Ovary (tissue), 9 donors: Measurements from ENCODE around the gene KANSL1L. TPM values are rescaled to one million over a fixed set of nuclear protein-coding genes. Genes with fewer than 3 reads are reported as not detected.

Experiments
- DNase-seq, 5 donors: peaks; one replicate each; pipeline ENCODE4 v3.0.0-alpha.2; 2019 to 2020
- H3K27ac ChIP-seq, 2 donors: fragments of 200-600 bp; one replicate each; pipeline versions ENCODE4 v1.5.1 to v1.8.0; 2019 to 2022
- H3K27me3 ChIP-seq: fragments of 200-600 bp; one replicate; pipeline ENCODE4 v1.8.0; 2022
- H3K36me3 ChIP-seq: fragments of 200-600 bp; sonication (generic); one replicate; pipeline ENCODE4 v1.5.1; 2019
- H3K4me1 ChIP-seq: one replicate; pipeline ENCODE4 v1.8.1; 2013; ENCODE audit warnings: mild to moderate bottlenecking, moderate library complexity; ENCODE audit not compliant: insufficient read depth
- H3K4me3 ChIP-seq: fragments of 200-600 bp; sonication (generic); one replicate; pipeline ENCODE4 v1.5.1; 2017
- H3K9me3 ChIP-seq, 2 donors: fragments of 200-600 bp in 1 of 2; sonication (generic) in 1 of 2; one replicate each; pipeline versions ENCODE4 v1.5.1 to v1.8.1; 2013 to 2019; ENCODE audit warnings: mild to moderate bottlenecking in 1 of 2, moderate library complexity in 1 of 2
- EP300 ChIP-seq: sonication (generic); formaldehyde crosslinking; IDR thresholded peaks from one replicate; pipeline ENCODE4 v1.6.1; 2017; ENCODE audit warnings: antibody characterized with exemption
- POLR2A ChIP-seq: fragments of 450-650 bp; IDR thresholded peaks from one replicate; pipeline ENCODE4 v1.6.1; 2017; ENCODE audit warnings: antibody characterized with exemption, mild to moderate bottlenecking, moderate library complexity
- WGBS, 3 donors: extraction: QIAGEN DNeasy Blood & Tissue Kit in 1 of 3; methylation state at CpG; one replicate each; pipeline versions ENCODE4 v1.1.5 to v1.1.7; 2013 to 2017; 5-methylcytosine and 5-hydroxymethylcytosine counted together
- intact Hi-C, 4 donors: fragments of 100-400 bp; cut with DNase I; formaldehyde crosslinking; loops; one replicate each; pipeline versions ENCODE4 v1.11.0 to v1.15.1; 2022 to 2023
- polyA plus RNA-seq, 2 donors: library from polyadenylated mRNA; stranded (reverse); fragments of 200-250 nt in 1 of 2; fragments of 350-450 nt in 1 of 2; fragmentation: Illumina TruSeq in 1 of 2; extraction: RNeasy Lipid Tissue Mini Kit (QIAGEN cat#74804) in 1 of 2; gene quantifications; one replicate each; pipeline ENCODE4 v1.2.3, GENCODE V29; 2013 to 2014
- total RNA-seq, 7 donors: library from RNA; depleted of rRNA in 2 of 7; stranded (reverse); fragments of >200 nt in 2 of 7; fragmentation: NEBNext Ultra II Directional in 3 of 7; extraction: Animal tissue kit (Norgen Biotek cat#: 25700) in 3 of 7; gene quantifications; one replicate each; pipeline versions ENCODE4 v1.1.0 to v1.2.4, GENCODE V29; 2016 to 2023
- TF ChIP-seq, protein P1 (sequence below), 3 donors: fragments of 450-650 bp in 2 of 3; fragments of 200-600 bp in 1 of 3; IDR thresholded peaks; one replicate each; pipeline versions ENCODE4 v1.5.1 to v1.8.0; 2016 to 2022; ENCODE audit warnings: antibody characterized with exemption in 3 of 3, mild to moderate bottlenecking in 1 of 3
- donor health status: DM: no; HTN: no; CAD: no; lungs with moderate emphysema.
- donor health status: DM: no; HTN: no; CAD: no.
- donor health status: Bipolar disorder and iron deficiency.
- donor health status: DM: yes; HTN: yes; CAD: no.
- donor health status: DM: no; HTN: no; CAD: no.
- donor health status: DM: yes; HTN: yes; CAD: no.

Gene KANSL1L
- total and polyA plus RNA-seq, 9 donors = 20.5 to 47.1 (median 36.1) TPM

DNA sequence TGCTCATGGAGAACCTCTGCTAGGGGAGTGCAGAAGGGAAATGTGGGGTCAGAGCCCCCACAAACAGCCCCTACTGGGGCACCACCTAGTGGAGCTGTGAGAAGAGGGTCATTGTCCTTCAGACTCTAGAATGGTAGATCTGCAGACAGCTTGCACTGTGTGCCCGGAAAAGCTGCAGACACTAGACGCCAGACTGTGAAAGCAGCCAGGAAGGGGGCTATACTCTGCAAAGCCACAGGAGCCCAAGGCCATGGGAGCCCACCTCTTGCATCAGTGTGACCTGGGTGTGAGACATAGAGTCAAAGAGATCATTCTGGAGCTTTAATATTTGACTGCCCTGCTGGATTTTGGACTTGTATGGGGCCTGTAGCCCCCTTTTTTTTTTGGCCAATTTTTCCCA lies 107.9 kb downstream of the KANSL1L start:
- Histone ChIP-seq H3K36me3 (no peaks in the 10 kb centered on the region), H3K4me1 (no peaks in the 10 kb centered on the region), H3K27me3 (no peaks in the 10 kb centered on the region), H3K9me3 (no peaks in the 10 kb centered on the region), H3K4me3 (no peak overlapping the region), H3K27ac (no peak overlapping the region)
- no peak for DNase-seq
- 96 to 97% (median 97%) methylated on average over 2 of the region's 2 CpGs for WGBS, 3 donors
- intact Hi-C loops = no loop called here
- TF ChIP-seq EP300 (no peak), POLR2A (no peak)
- TF ChIP-seq, protein P1, sequence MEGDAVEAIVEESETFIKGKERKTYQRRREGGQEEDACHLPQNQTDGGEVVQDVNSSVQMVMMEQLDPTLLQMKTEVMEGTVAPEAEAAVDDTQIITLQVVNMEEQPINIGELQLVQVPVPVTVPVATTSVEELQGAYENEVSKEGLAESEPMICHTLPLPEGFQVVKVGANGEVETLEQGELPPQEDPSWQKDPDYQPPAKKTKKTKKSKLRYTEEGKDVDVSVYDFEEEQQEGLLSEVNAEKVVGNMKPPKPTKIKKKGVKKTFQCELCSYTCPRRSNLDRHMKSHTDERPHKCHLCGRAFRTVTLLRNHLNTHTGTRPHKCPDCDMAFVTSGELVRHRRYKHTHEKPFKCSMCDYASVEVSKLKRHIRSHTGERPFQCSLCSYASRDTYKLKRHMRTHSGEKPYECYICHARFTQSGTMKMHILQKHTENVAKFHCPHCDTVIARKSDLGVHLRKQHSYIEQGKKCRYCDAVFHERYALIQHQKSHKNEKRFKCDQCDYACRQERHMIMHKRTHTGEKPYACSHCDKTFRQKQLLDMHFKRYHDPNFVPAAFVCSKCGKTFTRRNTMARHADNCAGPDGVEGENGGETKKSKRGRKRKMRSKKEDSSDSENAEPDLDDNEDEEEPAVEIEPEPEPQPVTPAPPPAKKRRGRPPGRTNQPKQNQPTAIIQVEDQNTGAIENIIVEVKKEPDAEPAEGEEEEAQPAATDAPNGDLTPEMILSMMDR (IDR thresholded peaks at IDR 0.05) = no peak

DNA sequence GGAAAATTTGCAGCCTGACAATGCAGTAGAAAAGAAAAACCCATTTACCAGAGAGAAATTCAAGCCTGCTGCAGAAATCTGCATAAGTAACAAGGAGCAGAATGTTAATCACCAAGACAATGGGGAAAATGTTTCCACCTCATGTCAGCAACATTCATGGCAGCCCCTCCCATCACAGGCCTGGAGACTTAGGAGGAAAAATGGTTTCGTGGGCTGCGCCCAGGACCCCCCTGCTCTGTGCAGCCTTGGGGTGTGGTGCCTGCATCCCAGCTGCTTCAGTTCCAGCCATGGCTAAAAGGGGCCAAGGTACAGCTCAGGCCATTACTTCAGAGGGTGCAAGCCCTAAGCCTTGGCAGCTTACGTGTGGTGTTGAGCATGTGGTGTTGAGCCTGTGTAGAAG lies 115.4 kb downstream of the KANSL1L start:
- intact Hi-C loops = no loop called here
- Histone ChIP-seq H3K27me3 (no peaks in the 10 kb centered on the region), H3K4me3 (no peak overlapping the region), H3K27ac (no peak overlapping the region), H3K36me3 (no peaks in the 10 kb centered on the region), H3K9me3 (peaks cover 0 to 12% of the 10 kb centered on the region in 2 donors), H3K4me1 (no peaks in the 10 kb centered on the region)
- TF ChIP-seq EP300 = no peak
- no peak for TF ChIP-seq POLR2A
- TF ChIP-seq, protein P1 (IDR thresholded peaks at IDR 0.05) = no peak
- 93 to 97% (median 94%) methylated on average over 3 of the region's 3 CpGs for WGBS, 3 donors
- DNase-seq = no peak

DNA sequence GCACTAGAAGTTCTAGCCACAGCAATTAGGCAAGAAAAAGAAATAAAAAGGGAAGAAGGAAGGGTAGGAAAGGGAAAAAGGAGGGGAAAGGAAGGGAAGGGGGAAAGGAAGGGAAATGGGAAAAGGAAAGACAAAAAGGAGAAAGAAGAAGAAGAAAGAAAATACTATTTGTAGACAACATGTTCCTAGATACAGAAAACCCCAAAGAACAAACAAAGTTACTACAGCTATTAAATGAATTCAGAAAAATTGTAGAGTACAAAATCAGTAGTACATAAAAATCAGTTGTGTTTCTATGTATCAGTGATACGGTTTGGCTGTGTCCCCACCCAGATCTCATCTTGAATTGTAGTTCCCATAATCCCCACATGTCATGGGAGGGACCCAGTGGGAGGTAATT lies 116.5 kb downstream of the KANSL1L start:
- DNase-seq = no peak
- TF ChIP-seq, protein P1 (IDR thresholded peaks at IDR 0.05) = no peak
- TF ChIP-seq POLR2A = no peak
- no peak for TF ChIP-seq EP300
- Histone ChIP-seq H3K9me3 (peaks cover 0 to 12% of the 10 kb centered on the region in 2 donors), H3K4me3 (no peak overlapping the region), H3K4me1 (no peaks in the 10 kb centered on the region), H3K36me3 (no peaks in the 10 kb centered on the region), H3K27me3 (no peaks in the 10 kb centered on the region), H3K27ac (no peak overlapping the region)
- whole genome bisulfite sequencing, 3 donors = 96 to 98% (median 98%) methylated on average over 1 of the region's 1 CpG
- intact Hi-C loops = no loop called here

DNA sequence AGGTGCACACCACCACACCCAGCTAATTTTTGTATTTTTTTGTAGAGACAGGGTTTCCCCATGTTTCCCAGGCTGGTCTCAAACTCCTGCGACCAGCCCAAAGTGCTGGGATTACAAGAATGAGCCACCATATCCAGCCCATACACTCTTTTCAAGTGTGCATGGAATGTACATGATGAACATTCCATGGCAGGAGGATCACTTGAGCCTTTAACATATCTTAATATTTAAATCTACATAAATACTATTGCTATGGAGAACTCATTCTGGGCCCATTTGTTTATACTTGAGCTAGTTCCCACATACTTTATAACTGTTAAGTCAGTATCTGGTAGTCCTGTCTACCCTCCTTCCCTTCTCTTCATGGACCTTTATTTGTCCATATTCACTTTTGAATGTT lies 120.3 kb downstream of the KANSL1L start:
- Histone ChIP-seq H3K4me3 (no peak overlapping the region), H3K4me1 (no peaks in the 10 kb centered on the region), H3K9me3 (peaks cover 0 to 10% of the 10 kb centered on the region in 2 donors), H3K27ac (no peak overlapping the region), H3K27me3 (no peaks in the 10 kb centered on the region), H3K36me3 (no peaks in the 10 kb centered on the region)
- WGBS, 3 donors = 96 to 100% (median 98%) methylated on average over 1 of the region's 1 CpG
- no peak for TF ChIP-seq EP300
- TF ChIP-seq, protein P1 (IDR thresholded peaks at IDR 0.05) = no peak
- TF ChIP-seq POLR2A = no peak
- no peak for DNase-seq
- intact Hi-C loops = no loop called here

DNA sequence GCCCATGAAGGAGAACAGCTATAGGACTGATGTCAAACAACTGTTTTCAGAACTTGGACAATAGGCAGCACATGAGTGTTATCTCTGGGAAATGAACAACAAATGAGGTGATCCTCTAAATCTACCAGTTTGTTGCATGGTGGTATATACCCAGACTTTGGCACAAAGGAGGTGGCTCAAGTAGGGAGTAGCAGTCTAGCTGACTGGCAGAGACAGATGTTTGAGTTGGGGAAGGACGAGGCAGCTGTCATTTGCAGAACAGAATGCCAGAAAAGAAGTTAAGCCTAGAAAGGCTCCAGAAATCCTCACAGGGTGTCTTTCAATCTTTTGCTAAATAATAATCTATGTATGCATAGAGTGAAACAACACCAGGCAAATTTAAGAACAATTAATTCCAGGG lies 121.4 kb downstream of the KANSL1L start:
- Histone ChIP-seq H3K9me3 (no peaks in the 10 kb centered on the region), H3K27me3 (no peaks in the 10 kb centered on the region), H3K4me3 (no peak overlapping the region), H3K36me3 (no peaks in the 10 kb centered on the region), H3K4me1 (no peaks in the 10 kb centered on the region), H3K27ac (no peak overlapping the region)
- intact Hi-C loops = no loop called here
- TF ChIP-seq EP300 (no peak), POLR2A (no peak)
- TF ChIP-seq, protein P1 (IDR thresholded peaks at IDR 0.05) = no peak
- DNase-seq = no peak
- 94 to 97% (median 96%) methylated on average over 1 of the region's 1 CpG for WGBS, 3 donors
